Measurements from ENCODE around the gene MREG. TPM values are rescaled to one million over a fixed set of nuclear protein-coding genes. Genes with fewer than 3 reads are reported as not detected.

MREG gene
- total and polyA plus RNA-seq, 10 of the 15 experiments (the other 5 are each of a cell fraction or from before 2014, with no cell fraction given), result 6.9 to 45.0 (median 28.5) TPM

DNA sequence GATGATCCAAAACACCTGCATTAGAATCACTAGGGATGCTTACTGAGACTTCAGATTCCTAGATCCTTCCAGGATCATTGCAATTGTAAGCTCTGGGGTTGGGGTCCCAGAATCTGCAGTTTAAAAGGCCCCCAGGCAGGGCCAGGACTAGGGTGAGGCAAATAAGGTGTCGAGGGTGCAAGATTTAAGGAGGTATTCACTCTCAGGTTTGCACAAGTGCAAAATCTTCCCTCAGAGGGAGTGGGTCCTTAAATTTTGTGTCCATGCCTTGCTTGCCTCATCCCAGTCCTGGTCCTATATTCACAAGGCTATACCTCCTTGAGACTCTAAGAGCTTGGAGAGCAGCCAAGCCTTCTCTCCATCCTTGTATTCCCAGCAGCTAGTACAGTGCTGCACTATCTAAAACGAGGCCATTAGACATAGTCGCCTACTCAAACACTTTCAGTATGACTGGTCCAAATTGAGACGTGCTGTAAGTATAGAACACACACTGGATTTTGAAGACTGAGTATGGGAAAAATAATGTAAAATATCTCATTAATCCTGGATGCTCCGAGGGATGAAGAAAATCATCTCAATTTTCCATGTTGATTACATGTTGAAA lies 31.6 kb upstream of the MREG start (continued):
- TF ChIP-seq, protein P1, sequence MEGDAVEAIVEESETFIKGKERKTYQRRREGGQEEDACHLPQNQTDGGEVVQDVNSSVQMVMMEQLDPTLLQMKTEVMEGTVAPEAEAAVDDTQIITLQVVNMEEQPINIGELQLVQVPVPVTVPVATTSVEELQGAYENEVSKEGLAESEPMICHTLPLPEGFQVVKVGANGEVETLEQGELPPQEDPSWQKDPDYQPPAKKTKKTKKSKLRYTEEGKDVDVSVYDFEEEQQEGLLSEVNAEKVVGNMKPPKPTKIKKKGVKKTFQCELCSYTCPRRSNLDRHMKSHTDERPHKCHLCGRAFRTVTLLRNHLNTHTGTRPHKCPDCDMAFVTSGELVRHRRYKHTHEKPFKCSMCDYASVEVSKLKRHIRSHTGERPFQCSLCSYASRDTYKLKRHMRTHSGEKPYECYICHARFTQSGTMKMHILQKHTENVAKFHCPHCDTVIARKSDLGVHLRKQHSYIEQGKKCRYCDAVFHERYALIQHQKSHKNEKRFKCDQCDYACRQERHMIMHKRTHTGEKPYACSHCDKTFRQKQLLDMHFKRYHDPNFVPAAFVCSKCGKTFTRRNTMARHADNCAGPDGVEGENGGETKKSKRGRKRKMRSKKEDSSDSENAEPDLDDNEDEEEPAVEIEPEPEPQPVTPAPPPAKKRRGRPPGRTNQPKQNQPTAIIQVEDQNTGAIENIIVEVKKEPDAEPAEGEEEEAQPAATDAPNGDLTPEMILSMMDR (IDR thresholded peaks at IDR 0.05 in 2 of 3, conservative IDR thresholded peaks at IDR 0.05 in 1 of 3; ENCODE audit: control insufficient read depth in 2 of 3, extremely low read depth in 1 of 3, insufficient read depth in 1 of 3, low read depth in 3 of 3, low read length in 3 of 3), result no peak
- TF ChIP-seq MTA3 (IDR thresholded peaks at IDR 0.05; ENCODE audit: borderline replicate concordance, low read length) (no peak), SPI1 (IDR thresholded peaks at IDR 0.05; ENCODE audit: borderline replicate concordance, insufficient read depth, low read depth, low read length) (no peak), SUZ12 (IDR thresholded peaks at IDR 0.05; ENCODE audit: unreplicated experiment) (no peak), SMAD5 (IDR thresholded peaks at IDR 0.05; ENCODE audit: low read depth) (no peak), EED (IDR thresholded peaks at IDR 0.05; ENCODE audit: low read depth) (peak; percentile 59; the same call in 1 of the 2 replicates), WRNIP1 (IDR thresholded peaks at IDR 0.05; ENCODE audit: borderline replicate concordance, low read depth, low read length) (no peak), NR2C1 (IDR thresholded peaks at IDR 0.05) (no peak)

DNA sequence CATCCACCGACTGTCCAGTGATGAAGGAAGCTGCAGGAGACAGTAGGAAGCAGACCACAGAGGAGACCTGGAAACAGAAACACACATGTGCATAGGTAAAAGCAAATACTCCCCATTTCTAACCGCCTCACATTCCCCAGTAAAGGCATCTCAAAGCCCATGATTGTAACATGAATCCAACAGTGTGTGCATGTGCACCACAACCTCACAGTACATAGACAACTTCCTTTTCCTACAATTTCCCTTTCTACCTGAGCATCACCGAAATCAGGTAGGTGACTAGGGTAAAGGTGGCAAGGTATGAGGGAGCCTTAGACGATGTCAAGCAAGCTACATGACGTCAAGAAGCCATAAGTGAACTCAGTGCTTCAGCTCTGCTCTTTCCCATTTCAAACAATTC lies 30.6 kb upstream of the MREG start:
- Histone ChIP-seq H2AFZ (ENCODE audit: control insufficient read depth, low read depth, low read length) (no peak overlapping the region), H3K4me2 (ENCODE audit: control insufficient read depth, insufficient read depth) (no peak overlapping the region), H4K20me1 (ENCODE audit: control insufficient read depth, insufficient read depth) (no peaks in the 10 kb centered on the region), H3K4me1 (ENCODE audit: control insufficient read depth, insufficient read depth, low read length) (peaks cover 10% of the 10 kb centered on the region), H3K36me3 (ENCODE audit: control insufficient read depth in 2 of 2, insufficient read depth in 2 of 2, low read length in 1 of 2) (peaks cover 0 to 2% of the 10 kb centered on the region in 2 experiments; a peak in 3 of 4 replicates), H3K79me2 (ENCODE audit: control insufficient read depth, insufficient read depth, low read length) (no peaks in the 10 kb centered on the region), H3K9me3 (replicated peaks; ENCODE audit: control insufficient read depth, insufficient read depth, low read length) (no peaks in the 10 kb centered on the region), H3K4me3 (no peak overlapping the region), H3K27ac (ENCODE audit: control insufficient read depth, insufficient read depth) (no peak overlapping the region), H3K9ac (ENCODE audit: control insufficient read depth, insufficient read depth, low read length) (no peak overlapping the region), H3K27me3 (replicated peaks in 1 of 2; ENCODE audit: control insufficient read depth in 2 of 2, insufficient read depth in 2 of 2, low read length in 1 of 2) (no peaks in the 10 kb centered on the region)
- ChIA-PET POLR2A (interaction anchor here (2.9 kb wide), 1 partner anchor 10 kb away, joined by 25 read pairs; no protein-coding TSS in a partner anchor), SMC1A (ENCODE audit: uncharacterized antibody, unreplicated experiment) (interaction anchor here (1.1 to 3.8 kb wide), 6 partner anchors 9 to 113 kb away, joined by 3 to 32 read pairs (median 4); no protein-coding TSS in a partner anchor), RAD21 (ENCODE audit: unreplicated experiment) (interaction anchor here (0.7 to 3.6 kb wide), 4 partner anchors 10 to 70 kb away, joined by 3 to 36 read pairs (median 12); no protein-coding TSS in a partner anchor), CTCF (interaction anchor here (1.1 to 4.7 kb wide), 4 partner anchors 11 to 70 kb away, joined by 4 to 58 read pairs (median 11); no protein-coding TSS in a partner anchor)
- TF ChIP-seq MEF2B (IDR thresholded peaks at IDR 0.05; ENCODE audit: partially characterized antibody, poor library complexity, severe bottlenecking) (no peak), MYC (IDR thresholded peaks at IDR 0.05; ENCODE audit: insufficient read depth, insufficient read length, insufficient replicate concordance, low read length, severe bottlenecking) (no peak), ZSCAN29 (IDR thresholded peaks at IDR 0.05) (no peak), CEBPB (IDR thresholded peaks at IDR 0.05; ENCODE audit: borderline replicate concordance in 1 of 2, low read depth in 2 of 2, low read length in 2 of 2) (no peak), TCF3 (IDR thresholded peaks at IDR 0.05; ENCODE audit: borderline replicate concordance, insufficient read depth, low read depth, low read length) (no peak), PAX5 (IDR thresholded peaks at IDR 0.05; ENCODE audit: borderline replicate concordance, low read depth, low read length) (no peak), YY1 (IDR thresholded peaks at IDR 0.05; ENCODE audit: low read depth, low read length) (no peak), BACH1 (IDR thresholded peaks at IDR 0.05; ENCODE audit: borderline replicate concordance) (no peak), YBX1 (IDR thresholded peaks at IDR 0.05) (no peak), ATF7 (IDR thresholded peaks at IDR 0.05; ENCODE audit: low read depth) (no peak), TCF12 (IDR thresholded peaks at IDR 0.05; ENCODE audit: low read depth, low read length) (no peak), NFIC (IDR thresholded peaks at IDR 0.05; ENCODE audit: low read depth, low read length) (no peak)
- TF ChIP-seq, protein P2, sequence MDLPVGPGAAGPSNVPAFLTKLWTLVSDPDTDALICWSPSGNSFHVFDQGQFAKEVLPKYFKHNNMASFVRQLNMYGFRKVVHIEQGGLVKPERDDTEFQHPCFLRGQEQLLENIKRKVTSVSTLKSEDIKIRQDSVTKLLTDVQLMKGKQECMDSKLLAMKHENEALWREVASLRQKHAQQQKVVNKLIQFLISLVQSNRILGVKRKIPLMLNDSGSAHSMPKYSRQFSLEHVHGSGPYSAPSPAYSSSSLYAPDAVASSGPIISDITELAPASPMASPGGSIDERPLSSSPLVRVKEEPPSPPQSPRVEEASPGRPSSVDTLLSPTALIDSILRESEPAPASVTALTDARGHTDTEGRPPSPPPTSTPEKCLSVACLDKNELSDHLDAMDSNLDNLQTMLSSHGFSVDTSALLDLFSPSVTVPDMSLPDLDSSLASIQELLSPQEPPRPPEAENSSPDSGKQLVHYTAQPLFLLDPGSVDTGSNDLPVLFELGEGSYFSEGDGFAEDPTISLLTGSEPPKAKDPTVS (IDR thresholded peaks at IDR 0.05; ENCODE audit: low read depth, low read length), result no peak
- 79% methylated on average over 5 of the region's 5 CpGs for WGBS (ENCODE audit: insufficient coverage, insufficient replicate concordance, low lambda C conversion rate, missing lambda C conversion rate)
- no TSS peak for BruUV-seq (replicated peaks)
- ATAC-seq (no peak), FAIRE-seq (no peak), DNase-seq (ENCODE audit: low read depth, low spot score) (no peak)
- in situ Hi-C loops (cut with MboI), result no loop called here
- intact Hi-C loops (cut with micrococcal nuclease; ENCODE audit: unreplicated experiment), result no loop called here
